Tibial nerve (tissue), 4 donors: ENCODE data around the gene GPR153.

Experiments
- EP300 ChIP-seq, 2 donors: sonication (generic); formaldehyde crosslinking; IDR thresholded peaks; one replicate each; pipeline ENCODE4 v1.6.1; 2017; ENCODE audit warnings: antibody characterized with exemption in 2 of 2, mild to moderate bottlenecking in 1 of 2
- POLR2A ChIP-seq, 2 donors: fragments of 450-650 bp; IDR thresholded peaks; one replicate each; pipeline ENCODE4 v1.6.1; 2017; ENCODE audit warnings: antibody characterized with exemption in 2 of 2, mild to moderate bottlenecking in 2 of 2, moderate library complexity in 2 of 2
- TF ChIP-seq, protein P1 (sequence below), 5 experiments: fragments of 200-600 bp in 3 of 5; fragments of 450-650 bp in 2 of 5; sonication (generic) in 3 of 5; IDR thresholded peaks; one replicate each; pipeline ENCODE4 v1.5.1; 2016 to 2019; ENCODE audit warnings: antibody characterized with exemption in 5 of 5, mild to moderate bottlenecking in 3 of 5, moderate library complexity in 2 of 5

DNA sequence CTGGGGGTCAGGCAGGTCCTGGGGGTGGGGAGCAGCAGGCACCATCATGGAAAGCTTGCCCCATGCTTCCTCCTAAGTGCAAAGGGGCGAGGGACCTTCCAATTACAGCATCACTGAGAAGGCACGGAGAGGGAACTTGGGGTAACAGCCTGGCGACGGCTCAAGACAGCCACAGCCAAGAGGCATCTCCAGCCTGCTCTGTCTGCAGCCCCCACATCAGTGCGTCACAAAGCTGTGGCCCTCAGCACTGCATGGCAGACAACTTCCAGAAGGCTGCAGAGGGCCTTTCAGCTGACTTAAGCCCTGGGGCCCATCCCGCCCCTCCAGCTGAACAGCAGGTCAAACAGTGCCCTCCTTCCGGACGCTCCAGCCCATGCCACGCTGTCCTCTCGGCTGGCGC is 13.2 kb upstream of the GPR153 start:
- TF ChIP-seq, protein P1, sequence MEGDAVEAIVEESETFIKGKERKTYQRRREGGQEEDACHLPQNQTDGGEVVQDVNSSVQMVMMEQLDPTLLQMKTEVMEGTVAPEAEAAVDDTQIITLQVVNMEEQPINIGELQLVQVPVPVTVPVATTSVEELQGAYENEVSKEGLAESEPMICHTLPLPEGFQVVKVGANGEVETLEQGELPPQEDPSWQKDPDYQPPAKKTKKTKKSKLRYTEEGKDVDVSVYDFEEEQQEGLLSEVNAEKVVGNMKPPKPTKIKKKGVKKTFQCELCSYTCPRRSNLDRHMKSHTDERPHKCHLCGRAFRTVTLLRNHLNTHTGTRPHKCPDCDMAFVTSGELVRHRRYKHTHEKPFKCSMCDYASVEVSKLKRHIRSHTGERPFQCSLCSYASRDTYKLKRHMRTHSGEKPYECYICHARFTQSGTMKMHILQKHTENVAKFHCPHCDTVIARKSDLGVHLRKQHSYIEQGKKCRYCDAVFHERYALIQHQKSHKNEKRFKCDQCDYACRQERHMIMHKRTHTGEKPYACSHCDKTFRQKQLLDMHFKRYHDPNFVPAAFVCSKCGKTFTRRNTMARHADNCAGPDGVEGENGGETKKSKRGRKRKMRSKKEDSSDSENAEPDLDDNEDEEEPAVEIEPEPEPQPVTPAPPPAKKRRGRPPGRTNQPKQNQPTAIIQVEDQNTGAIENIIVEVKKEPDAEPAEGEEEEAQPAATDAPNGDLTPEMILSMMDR (IDR thresholded peaks at IDR 0.05), result no peak
- TF ChIP-seq POLR2A (IDR thresholded peaks at IDR 0.05), result no peak
- no peak for TF ChIP-seq EP300 (IDR thresholded peaks at IDR 0.05)
